ENCODE results near the gene PARD6B.
"Not testable (repeated sequence)": the region's sequence is repeated elsewhere in the genome, so short reads cannot be mapped to it uniquely, and the experiment has no call there.

The PARD6B gene

GRCh38 chr20:50731055-50731929 lies at the start of gene PARD6B:
TSS of gene PARD6B (plus strand) at chr20:50731580. CDS start at chr20:50731787, 207 bp downstream.
- ATAC-seq, result peak; percentile 94
- DNase-seq, result peak; percentile 99

- ATAC-seq (no peak), DNase-seq (no peak)
Observed at GRCh38 chr20:50682065-50682464, 49.3 kb upstream of the PARD6B start.

GRCh38 chr20:50682947-50683530 lies 48.3 kb upstream of the PARD6B start:
- DNase-seq (no peak), ATAC-seq (no peak)

GRCh38 chr20:50683570-50683969 lies 47.8 kb upstream of the PARD6B start:
- DNase-seq (no peak), ATAC-seq (no peak)

GRCh38 chr20:50686821-50687220 lies 44.6 kb upstream of the PARD6B start:
- DNase-seq (no peak), ATAC-seq (no peak)

- no peak for ATAC-seq
- no peak for DNase-seq
Observed at GRCh38 chr20:50688256-50688975, 43.0 kb upstream of the PARD6B start.

- no peak for DNase-seq
- ATAC-seq, result no peak
Observed at GRCh38 chr20:50689864-50690649, 41.3 kb upstream of the PARD6B start.

- DNase-seq, result no peak
- ATAC-seq, result peak; percentile 33
Observed at GRCh38 chr20:50690650-50691572, 40.5 kb upstream of the PARD6B start, which contains the start of gene RIPOR3. TSS of gene RIPOR3 (minus strand) at chr20:50691542. CDS start at chr20:50691128, 414 bp downstream.

GRCh38 chr20:50691573-50692551 lies 39.5 kb upstream of the PARD6B start:
- ATAC-seq (no peak), DNase-seq (no peak)

- ATAC-seq, result no peak
- DNase-seq, result no peak
Observed at GRCh38 chr20:50692552-50692933, 38.8 kb upstream of the PARD6B start.

GRCh38 chr20:50693001-50693400 lies 38.4 kb upstream of the PARD6B start:
- ATAC-seq, result no peak

GRCh38 chr20:50694379-50695134 lies 36.8 kb upstream of the PARD6B start:
- ATAC-seq (no peak), DNase-seq (no peak)

More at GRCh38 chr20:50693001-50693400, 38.4 kb upstream of the PARD6B start:
- DNase-seq, result no peak

- DNase-seq (no peak), ATAC-seq (no peak)
Observed at GRCh38 chr20:50695135-50695872, 36.1 kb upstream of the PARD6B start.

GRCh38 chr20:50698255-50698654 lies 33.1 kb upstream of the PARD6B start:
- not testable (repeated sequence) for DNase-seq, ATAC-seq

- no peak for DNase-seq
Observed at GRCh38 chr20:50699688-50700087, 31.7 kb upstream of the PARD6B start.

GRCh38 chr20:50701041-50701963 lies 30.1 kb upstream of the PARD6B start:
- DNase-seq (no peak), ATAC-seq (no peak)

More at GRCh38 chr20:50699688-50700087, 31.7 kb upstream of the PARD6B start:
- ATAC-seq, result no peak

All from stimulated activated naive CD8-positive, alpha-beta T cell treated with anti-CD3 and anti-CD28 coated beads, Interleukin-15, Interleukin-2, amounts not matched to agents 100 U/mL and 50 U/mL, for 24 hours (primary cell).